ENCODE data around the gene ADGRA3.

DNA sequence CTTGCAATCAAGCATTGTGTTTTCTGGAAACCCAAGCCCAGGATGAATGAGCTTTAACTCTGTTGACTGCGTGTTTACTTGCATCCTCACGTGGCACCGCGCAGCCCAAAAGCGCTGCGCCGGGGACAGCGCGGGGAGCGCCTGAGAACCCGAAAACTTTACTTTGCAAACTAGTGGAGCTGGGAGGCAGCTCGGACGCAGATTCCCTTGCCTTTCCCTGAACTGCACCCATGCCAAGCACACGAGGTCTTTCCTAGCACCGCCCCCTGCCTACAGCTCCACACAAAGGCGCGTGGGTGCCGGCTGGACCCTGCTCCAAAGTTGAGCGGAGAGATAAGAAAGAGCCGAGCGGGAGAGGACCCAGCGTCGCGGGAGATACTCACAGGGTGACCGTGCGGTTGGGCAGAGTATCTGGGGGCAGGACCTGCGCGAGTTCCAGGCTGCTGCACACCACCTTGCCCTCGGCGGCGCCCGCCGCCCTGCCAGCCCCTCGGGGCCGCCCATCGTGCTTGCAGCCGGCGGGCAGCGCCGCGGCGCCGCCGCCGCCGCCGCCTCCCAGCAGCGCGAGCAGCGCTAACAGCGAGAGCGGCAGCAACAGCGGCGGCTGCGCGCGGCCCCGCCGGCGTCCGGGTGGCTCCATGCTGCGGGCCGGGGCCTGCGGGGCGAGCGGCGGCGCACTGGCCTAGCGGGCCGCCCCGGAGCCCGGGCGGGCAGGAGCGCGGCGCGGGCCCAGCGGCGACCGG, 550 bp downstream of the ADGRA3 start:
- TF ChIP-seq POLR2A (IDR thresholded peaks at IDR 0.05) (no peak), CTCF (IDR thresholded peaks at IDR 0.05) (peak in 2 of 5 experiments; percentile 17 to 29), EP300 (IDR thresholded peaks at IDR 0.05) (peak in 1 of 2 donors; percentile 29)

Measured in tibial nerve (tissue), 4 donors.